Suprapubic skin (tissue), 4 donors: ENCODE data around the gene SYCE3. TPM values are rescaled to one million over a fixed set of nuclear protein-coding genes. Genes with fewer than 3 reads are reported as not detected.

Source experiments
- DNase-seq, 2 donors: peaks; one replicate each; pipeline ENCODE4 v3.0.0-alpha.2; 2019; ENCODE audit warnings: low spot score in 2 of 2
- H3K27ac ChIP-seq: fragments of 200-600 bp; sonication (generic); one replicate; pipeline ENCODE4 v1.5.1; 2019
- H3K27me3 ChIP-seq: fragments of 200-600 bp; sonication (generic); one replicate; pipeline ENCODE4 v1.5.1; 2019
- H3K36me3 ChIP-seq: fragments of 200-600 bp; sonication (generic); one replicate; pipeline ENCODE4 v1.5.1; 2019
- H3K4me1 ChIP-seq: fragments of 200-600 bp; sonication (generic); one replicate; pipeline ENCODE4 v1.5.1; 2019
- H3K4me3 ChIP-seq: fragments of 200-600 bp; sonication (generic); one replicate; pipeline ENCODE4 v1.5.1; 2019; ENCODE audit warnings: mild to moderate bottlenecking
- H3K9me3 ChIP-seq: fragments of 200-600 bp; sonication (generic); one replicate; pipeline ENCODE4 v1.5.1; 2019
- EP300 ChIP-seq: sonication (generic); formaldehyde crosslinking; IDR thresholded peaks from one replicate; pipeline ENCODE4 v1.6.1; 2017; ENCODE audit warnings: antibody characterized with exemption
- POLR2A ChIP-seq, 2 donors: fragments of 450-650 bp; IDR thresholded peaks; one replicate each; pipeline ENCODE4 v1.6.1; 2017; ENCODE audit warnings: antibody characterized with exemption in 2 of 2, mild to moderate bottlenecking in 2 of 2, moderate library complexity in 2 of 2
- POLR2AphosphoS5 ChIP-seq, 3 donors: sonication (generic); formaldehyde crosslinking; IDR thresholded peaks; one replicate each; pipeline ENCODE4 v1.6.1; 2017; ENCODE audit warnings: antibody characterized with exemption in 3 of 3
- WGBS: methylation state at CpG from one replicate; pipeline ENCODE4 v1.1.5; 2018; 5-methylcytosine and 5-hydroxymethylcytosine counted together
- total RNA-seq, 4 donors: library from RNA; depleted of rRNA; stranded (reverse); fragments of >200 nt; gene quantifications; one replicate each; pipeline ENCODE4 v1.1.0, GENCODE V29; 2016
- TF ChIP-seq, protein P1 (sequence below), 2 donors: fragments of 200-600 bp in 1 of 2; fragments of 450-650 bp in 1 of 2; sonication (generic) in 1 of 2; IDR thresholded peaks; one replicate each; pipeline ENCODE4 v1.5.1; 2016 to 2019; ENCODE audit warnings: antibody characterized with exemption in 2 of 2, mild to moderate bottlenecking in 1 of 2, moderate library complexity in 1 of 2

The SYCE3 gene
- total RNA-seq, 4 donors from 2014 or later = not detected

DNA sequence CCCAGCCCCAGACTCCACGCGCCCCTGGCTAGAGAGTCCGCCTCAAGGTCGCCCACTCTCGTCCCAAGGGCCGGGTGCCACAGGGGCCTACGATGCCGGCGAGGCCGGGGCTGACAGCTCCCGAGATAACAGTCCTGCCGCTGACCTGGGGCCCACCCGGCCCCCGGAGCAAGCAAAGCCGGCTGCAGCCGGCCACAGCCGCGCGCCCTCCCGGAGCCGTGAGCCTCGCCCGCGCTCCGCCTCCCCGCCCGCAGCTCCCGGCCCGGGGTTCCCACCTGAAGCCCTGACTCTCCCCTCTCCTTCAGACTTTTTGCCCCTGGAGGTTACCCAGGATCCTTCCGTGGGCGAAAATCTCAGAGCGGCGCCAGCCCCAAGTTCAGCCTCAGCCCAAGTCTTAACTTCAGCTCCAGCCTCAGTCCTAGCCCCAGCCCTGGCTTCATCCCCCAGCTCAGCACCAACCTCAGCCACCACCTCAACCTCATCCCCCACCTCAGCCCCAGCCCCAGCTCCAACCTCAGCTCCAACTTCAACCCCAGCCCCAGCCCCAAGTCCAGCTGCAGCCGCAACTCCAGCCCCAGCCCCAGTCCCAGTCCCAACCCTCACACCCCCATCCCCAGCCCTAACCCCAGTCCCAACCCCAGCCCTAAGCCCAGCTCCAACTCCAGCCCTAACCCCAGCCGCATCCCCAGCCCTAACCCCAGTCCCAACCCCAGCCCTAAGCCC is 15.3 kb downstream of the SYCE3 start:
- 49% methylated on average over 16 of the region's 35 CpGs for WGBS
- H3K36me3 ChIP-seq = no peaks in the 10 kb centered on the region
- DNase-seq = no peak
- no peak overlapping the region for H3K27ac ChIP-seq
- TF ChIP-seq, protein P1, sequence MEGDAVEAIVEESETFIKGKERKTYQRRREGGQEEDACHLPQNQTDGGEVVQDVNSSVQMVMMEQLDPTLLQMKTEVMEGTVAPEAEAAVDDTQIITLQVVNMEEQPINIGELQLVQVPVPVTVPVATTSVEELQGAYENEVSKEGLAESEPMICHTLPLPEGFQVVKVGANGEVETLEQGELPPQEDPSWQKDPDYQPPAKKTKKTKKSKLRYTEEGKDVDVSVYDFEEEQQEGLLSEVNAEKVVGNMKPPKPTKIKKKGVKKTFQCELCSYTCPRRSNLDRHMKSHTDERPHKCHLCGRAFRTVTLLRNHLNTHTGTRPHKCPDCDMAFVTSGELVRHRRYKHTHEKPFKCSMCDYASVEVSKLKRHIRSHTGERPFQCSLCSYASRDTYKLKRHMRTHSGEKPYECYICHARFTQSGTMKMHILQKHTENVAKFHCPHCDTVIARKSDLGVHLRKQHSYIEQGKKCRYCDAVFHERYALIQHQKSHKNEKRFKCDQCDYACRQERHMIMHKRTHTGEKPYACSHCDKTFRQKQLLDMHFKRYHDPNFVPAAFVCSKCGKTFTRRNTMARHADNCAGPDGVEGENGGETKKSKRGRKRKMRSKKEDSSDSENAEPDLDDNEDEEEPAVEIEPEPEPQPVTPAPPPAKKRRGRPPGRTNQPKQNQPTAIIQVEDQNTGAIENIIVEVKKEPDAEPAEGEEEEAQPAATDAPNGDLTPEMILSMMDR (IDR thresholded peaks at IDR 0.05) = no peak
- no peak for TF ChIP-seq POLR2A (IDR thresholded peaks at IDR 0.05)
- TF ChIP-seq EP300 = no peak
- TF ChIP-seq POLR2AphosphoS5 (IDR thresholded peaks at IDR 0.05) = no peak
- peaks cover 43% of the 10 kb centered on the region for H3K4me1 ChIP-seq
- H3K9me3 ChIP-seq = no peaks in the 10 kb centered on the region
- peaks cover 34% of the 10 kb centered on the region for H3K27me3 ChIP-seq
- H3K4me3 ChIP-seq = peak overlapping the region; percentile 17

DNA sequence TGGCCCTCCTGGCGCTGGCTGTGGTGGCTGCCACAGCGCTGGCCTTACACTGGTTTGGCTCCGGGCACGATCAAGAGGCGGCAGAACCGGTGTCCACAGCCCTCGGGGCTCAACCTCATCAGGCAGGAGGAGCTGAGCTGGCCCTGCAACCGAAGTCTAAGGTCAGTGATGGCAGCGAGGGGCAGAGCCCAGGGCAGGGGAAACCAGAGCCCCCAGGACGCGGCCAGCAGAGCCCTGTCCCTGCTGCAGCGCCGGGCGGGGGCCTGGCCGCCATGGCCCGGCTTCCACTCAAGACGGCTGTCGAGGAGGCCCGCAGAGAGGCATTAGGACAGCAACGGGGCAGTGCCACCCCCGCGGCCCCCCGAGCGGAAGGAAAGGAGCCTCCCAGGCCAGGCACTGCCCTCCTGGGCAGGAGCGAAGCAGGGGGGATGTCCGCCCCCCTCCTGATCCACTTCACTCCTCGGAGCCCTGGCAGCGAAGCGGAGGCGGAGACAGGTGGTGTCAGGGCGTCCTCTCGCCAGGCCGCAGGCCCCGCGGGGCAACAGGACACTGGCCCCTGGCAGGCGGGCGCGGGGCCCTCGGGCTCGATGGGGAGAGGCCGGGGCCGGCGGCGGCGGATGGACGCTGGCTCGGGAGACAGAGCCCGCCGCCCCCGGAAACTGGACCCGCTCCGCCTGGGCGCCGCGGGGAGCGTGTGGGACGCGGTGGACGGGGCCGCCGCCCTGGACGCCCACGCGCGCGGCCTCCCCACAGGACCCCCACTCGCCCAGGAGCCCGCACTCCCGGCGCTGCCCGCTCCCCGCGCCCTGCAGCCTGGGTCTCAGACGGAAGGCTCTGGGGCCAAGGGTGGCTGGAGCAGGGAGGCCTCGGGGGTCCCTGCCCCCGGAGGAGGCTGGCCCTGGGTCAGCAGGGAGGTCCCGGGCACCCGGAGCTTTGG is 16.1 kb downstream of the SYCE3 start:
- TF ChIP-seq, protein P1 (IDR thresholded peaks at IDR 0.05) = no peak
- TF ChIP-seq POLR2AphosphoS5 (IDR thresholded peaks at IDR 0.05) = no peak
- TF ChIP-seq POLR2A (IDR thresholded peaks at IDR 0.05) = no peak
- H3K4me3 ChIP-seq = peak overlapping the region; percentile 17
- H3K4me1 ChIP-seq = peaks cover 49% of the 10 kb centered on the region
- no peak overlapping the region for H3K27ac ChIP-seq
- H3K27me3 ChIP-seq = peaks cover 34% of the 10 kb centered on the region
- H3K36me3 ChIP-seq = no peaks in the 10 kb centered on the region
- DNase-seq = no peak
- 52% methylated on average over 17 of the region's 78 CpGs for WGBS
- no peaks in the 10 kb centered on the region for H3K9me3 ChIP-seq

DNA sequence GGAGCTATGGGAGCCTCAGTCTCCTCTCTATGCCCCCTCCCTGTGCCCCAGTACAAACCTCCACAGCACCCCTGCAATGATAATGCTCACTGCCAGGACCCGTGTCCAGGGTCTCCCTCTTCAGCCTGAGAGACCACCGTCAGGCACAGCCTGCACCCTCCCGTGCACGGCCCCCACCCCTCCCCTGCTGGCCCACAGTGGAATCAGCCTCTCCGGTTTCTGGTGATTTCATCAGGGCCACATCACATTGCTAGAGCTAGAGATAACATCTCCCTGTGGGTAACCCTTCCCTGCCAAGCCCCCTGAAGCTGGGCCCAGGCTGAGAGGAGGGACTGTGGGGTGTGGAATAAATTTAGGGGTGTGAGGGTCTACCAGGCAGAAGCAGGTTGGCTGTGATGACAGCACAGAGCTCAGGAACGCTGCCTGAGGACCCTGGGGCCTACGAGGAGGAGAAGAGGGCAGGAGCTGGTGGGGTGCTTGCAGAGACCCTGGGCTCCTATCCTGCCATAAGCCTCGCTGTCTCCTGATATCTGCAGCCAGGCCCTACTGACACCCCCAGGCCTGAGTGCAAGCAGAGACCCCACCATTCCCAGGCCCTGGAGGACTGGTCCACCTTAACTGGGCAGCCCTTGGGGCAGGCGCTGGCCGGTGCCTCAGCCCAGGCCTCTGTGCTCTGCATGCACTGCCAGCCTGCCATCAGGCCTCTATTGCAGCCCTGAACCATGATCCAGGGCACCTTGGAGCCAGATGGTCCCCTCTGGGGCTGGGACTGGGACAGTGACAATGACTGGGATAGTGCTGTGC is 17.0 kb downstream of the SYCE3 start, which contains the start of gene KLHDC7B:
KLHDC7B (plus strand) TSS at position 378 of the 804 bp plus-strand sequence; CDS start at position 723, 345 bp downstream.
- no peaks in the 10 kb centered on the region for H3K36me3 ChIP-seq
- TF ChIP-seq POLR2A (IDR thresholded peaks at IDR 0.05) (no peak), POLR2AphosphoS5 (IDR thresholded peaks at IDR 0.05) (no peak), EP300 (no peak)
- TF ChIP-seq, protein P1 (IDR thresholded peaks at IDR 0.05) = no peak
- peaks cover 34% of the 10 kb centered on the region for H3K27me3 ChIP-seq
- peaks cover 57% of the 10 kb centered on the region for H3K4me1 ChIP-seq
- no peak for DNase-seq
- no peaks in the 10 kb centered on the region for H3K9me3 ChIP-seq
- H3K4me3 ChIP-seq = peak within 1 kb of the TSS; percentile 43
- H3K27ac ChIP-seq = peak within 1 kb of the TSS; percentile 72
- 60% methylated on average over 7 of the region's 10 CpGs for WGBS

DNA sequence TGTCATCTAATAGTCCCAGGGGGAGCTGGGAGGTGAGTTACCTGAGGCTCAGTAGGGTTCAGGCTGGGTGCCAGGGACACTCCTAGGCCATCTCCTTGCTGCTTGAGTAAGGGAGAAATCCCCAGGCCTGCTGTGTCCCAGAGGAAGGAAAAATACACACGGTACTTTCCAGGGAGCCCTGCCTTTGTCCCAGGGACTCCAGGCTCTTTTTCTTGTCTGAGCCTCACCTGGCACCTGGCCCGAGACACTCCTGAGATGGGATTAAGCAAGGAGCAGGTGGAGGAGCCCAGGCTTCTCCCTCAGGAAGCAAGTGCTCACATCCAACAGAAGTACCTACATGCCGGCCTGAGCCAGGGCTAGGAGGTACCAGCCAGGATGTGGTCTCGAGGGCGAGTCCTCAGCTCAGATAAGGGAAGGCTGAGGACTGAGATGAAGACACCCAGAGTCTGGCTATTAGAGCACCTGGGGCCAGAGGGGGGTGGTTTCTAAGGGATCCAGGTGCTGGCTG is 17.9 kb downstream of the SYCE3 start:
- Histone ChIP-seq H3K4me1 (peaks cover 66% of the 10 kb centered on the region), H3K27ac (peak overlapping the region; percentile 72), H3K9me3 (no peaks in the 10 kb centered on the region), H3K36me3 (no peaks in the 10 kb centered on the region), H3K4me3 (peak overlapping the region; percentile 43), H3K27me3 (peaks cover 34% of the 10 kb centered on the region)
- DNase-seq = peak in 1 of 2 donors; percentile 82
- TF ChIP-seq POLR2A (IDR thresholded peaks at IDR 0.05) = no peak
- no peak for TF ChIP-seq POLR2AphosphoS5 (IDR thresholded peaks at IDR 0.05)
- TF ChIP-seq, protein P1 (IDR thresholded peaks at IDR 0.05) = no peak
- no peak for TF ChIP-seq EP300
- WGBS = 37% methylated on average over 4 of the region's 5 CpGs
